Measurements from ENCODE around the gene ZBTB40.

The ZBTB40 gene

GRCh38 chr1:22418312-22418711 lies 33.3 kb upstream of the ZBTB40 start:
- DNase-seq (ENCODE audit: low read depth, low spot score) = no peak
- Histone ChIP-seq H3K9ac (ENCODE audit: insufficient read length) (no peak overlapping the region), H3K9me3 (ENCODE audit: low read depth, low read length) (no peaks in the 10 kb centered on the region), H3K36me3 (ENCODE audit: insufficient read depth, low read length) (no peaks in the 10 kb centered on the region), H3K27ac (no peak overlapping the region), H3K4me3 (no peak overlapping the region)
- no peak for TF ChIP-seq POLR2AphosphoS5 (IDR thresholded peaks at IDR 0.05; ENCODE audit: borderline replicate concordance, low read depth, low read length)

- H3K4me3 ChIP-seq = no peak overlapping the region
- no peak for TF ChIP-seq POLR2AphosphoS5 (IDR thresholded peaks at IDR 0.05; ENCODE audit: borderline replicate concordance, low read depth, low read length)
- no peak for TF ChIP-seq FOXP2 (optimal IDR thresholded peaks at IDR 0.05; ENCODE audit: control extremely low read depth, extremely low read length, insufficient read depth)
- no peak for TF ChIP-seq EZH2 (IDR thresholded peaks at IDR 0.05)
- no peak overlapping the region for H3K9ac ChIP-seq (ENCODE audit: insufficient read length)
- no peak overlapping the region for H3K27ac ChIP-seq
- no peaks in the 10 kb centered on the region for H3K36me3 ChIP-seq (ENCODE audit: insufficient read depth, low read length)
- no peak for DNase-seq (ENCODE audit: low read depth, low spot score)
- no peaks in the 10 kb centered on the region for H3K9me3 ChIP-seq (ENCODE audit: low read depth, low read length)
Measured at GRCh38 chr1:22418933-22419382, 32.7 kb upstream of the ZBTB40 start.

- no peak for DNase-seq (ENCODE audit: low read depth, low spot score)
- Histone ChIP-seq H3K9me3 (ENCODE audit: low read depth, low read length) (no peaks in the 10 kb centered on the region), H3K9ac (ENCODE audit: insufficient read length) (no peak overlapping the region), H3K27ac (no peak overlapping the region), H3K36me3 (ENCODE audit: insufficient read depth, low read length) (no peaks in the 10 kb centered on the region), H3K4me3 (no peak overlapping the region)
- TF ChIP-seq EZH2 (IDR thresholded peaks at IDR 0.05) (no peak), POLR2AphosphoS5 (IDR thresholded peaks at IDR 0.05; ENCODE audit: borderline replicate concordance, low read depth, low read length) (no peak)
Measured at GRCh38 chr1:22420455-22421053, 31.1 kb upstream of the ZBTB40 start.

DNA sequence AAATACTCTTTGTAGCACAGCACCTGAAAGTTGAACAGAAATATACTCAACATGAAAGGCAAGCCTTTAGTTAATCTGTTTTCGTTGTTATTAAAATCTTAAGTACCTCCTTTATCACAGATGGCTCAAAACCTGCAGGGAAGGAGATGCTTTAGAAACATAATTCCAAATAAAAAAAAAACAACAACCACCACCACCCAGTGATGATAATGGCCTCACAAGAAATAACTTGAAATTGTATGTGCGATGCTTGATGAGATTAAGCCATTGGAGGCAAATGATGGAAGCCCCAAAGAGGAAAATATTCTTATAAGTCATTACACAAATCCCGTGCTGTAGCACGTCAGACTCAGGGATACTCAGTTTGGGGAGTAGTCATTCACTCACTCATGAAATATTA lies 24.9 kb upstream of the ZBTB40 start:
- TF ChIP-seq POLR2AphosphoS5 (IDR thresholded peaks at IDR 0.05; ENCODE audit: borderline replicate concordance, low read depth, low read length) (no peak), EZH2 (IDR thresholded peaks at IDR 0.05) (no peak), FOXP2 (optimal IDR thresholded peaks at IDR 0.05; ENCODE audit: control extremely low read depth, extremely low read length, insufficient read depth) (no peak)
- DNase-seq (ENCODE audit: low read depth, low spot score) = no peak
- Histone ChIP-seq H3K4me3 (no peak overlapping the region), H3K27ac (no peak overlapping the region), H3K9ac (ENCODE audit: insufficient read length) (no peak overlapping the region), H3K36me3 (ENCODE audit: insufficient read depth, low read length) (no peaks in the 10 kb centered on the region), H3K9me3 (ENCODE audit: low read depth, low read length) (no peaks in the 10 kb centered on the region)

GRCh38 chr1:22428672-22429071 lies 23.0 kb upstream of the ZBTB40 start:
- Histone ChIP-seq H3K4me3 (peak overlapping the region; percentile 55), H3K36me3 (ENCODE audit: insufficient read depth, low read length) (no peaks in the 10 kb centered on the region), H3K27ac (no peak overlapping the region), H3K9ac (ENCODE audit: insufficient read length) (no peak overlapping the region), H3K9me3 (ENCODE audit: low read depth, low read length) (no peaks in the 10 kb centered on the region)
- no peak for DNase-seq (ENCODE audit: low read depth, low spot score)
- TF ChIP-seq FOXP2 (optimal IDR thresholded peaks at IDR 0.05; ENCODE audit: control extremely low read depth, extremely low read length, insufficient read depth) (no peak), EZH2 (IDR thresholded peaks at IDR 0.05) (no peak), POLR2AphosphoS5 (IDR thresholded peaks at IDR 0.05; ENCODE audit: borderline replicate concordance, low read depth, low read length) (no peak)

GRCh38 chr1:22431965-22432364 lies 19.7 kb upstream of the ZBTB40 start:
- no peak overlapping the region for H3K4me3 ChIP-seq
- no peaks in the 10 kb centered on the region for H3K36me3 ChIP-seq (ENCODE audit: insufficient read depth, low read length)
- no peak overlapping the region for H3K9ac ChIP-seq (ENCODE audit: insufficient read length)
- no peak overlapping the region for H3K27ac ChIP-seq
- DNase-seq (ENCODE audit: low read depth, low spot score) = no peak
- no peak for TF ChIP-seq FOXP2 (optimal IDR thresholded peaks at IDR 0.05; ENCODE audit: control extremely low read depth, extremely low read length, insufficient read depth)
- TF ChIP-seq POLR2AphosphoS5 (IDR thresholded peaks at IDR 0.05; ENCODE audit: borderline replicate concordance, low read depth, low read length) = no peak
- no peak for TF ChIP-seq EZH2 (IDR thresholded peaks at IDR 0.05)
- no peaks in the 10 kb centered on the region for H3K9me3 ChIP-seq (ENCODE audit: low read depth, low read length)

- H3K4me3 ChIP-seq = no peak overlapping the region
- H3K36me3 ChIP-seq (ENCODE audit: insufficient read depth, low read length) = no peaks in the 10 kb centered on the region
- no peak overlapping the region for H3K27ac ChIP-seq
- H3K9ac ChIP-seq (ENCODE audit: insufficient read length) = no peak overlapping the region
- TF ChIP-seq POLR2AphosphoS5 (IDR thresholded peaks at IDR 0.05; ENCODE audit: borderline replicate concordance, low read depth, low read length) (no peak), EZH2 (IDR thresholded peaks at IDR 0.05) (no peak), FOXP2 (optimal IDR thresholded peaks at IDR 0.05; ENCODE audit: control extremely low read depth, extremely low read length, insufficient read depth) (no peak)
- DNase-seq (ENCODE audit: low read depth, low spot score) = no peak
- H3K9me3 ChIP-seq (ENCODE audit: low read depth, low read length) = no peaks in the 10 kb centered on the region
Measured at GRCh38 chr1:22434717-22435116, 16.9 kb upstream of the ZBTB40 start.

DNA sequence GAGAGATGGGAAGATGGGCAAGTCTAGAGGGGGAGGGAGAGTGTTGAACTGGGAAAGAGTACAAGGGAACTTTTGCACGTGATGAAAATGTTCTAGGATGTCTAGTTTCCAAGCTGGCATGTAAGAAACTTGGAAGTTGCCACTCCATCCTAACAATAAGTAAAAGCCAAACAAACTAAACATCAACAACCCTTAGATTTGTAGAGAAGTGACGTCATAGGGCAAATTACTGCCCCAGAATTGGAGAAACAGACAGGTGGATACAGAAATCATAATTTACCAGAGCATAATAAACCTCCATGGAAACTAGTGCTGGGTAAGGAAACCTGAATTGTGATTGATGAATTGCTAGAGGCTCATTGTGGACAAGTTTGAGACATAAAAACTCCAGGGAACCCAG lies 14.7 kb upstream of the ZBTB40 start:
- H3K36me3 ChIP-seq (ENCODE audit: insufficient read depth, low read length) = no peaks in the 10 kb centered on the region
- TF ChIP-seq FOXP2 (optimal IDR thresholded peaks at IDR 0.05; ENCODE audit: control extremely low read depth, extremely low read length, insufficient read depth) (no peak), POLR2AphosphoS5 (IDR thresholded peaks at IDR 0.05; ENCODE audit: borderline replicate concordance, low read depth, low read length) (no peak), EZH2 (IDR thresholded peaks at IDR 0.05) (no peak)
- no peak overlapping the region for H3K4me3 ChIP-seq
- H3K9ac ChIP-seq (ENCODE audit: insufficient read length) = no peak overlapping the region
- no peak for DNase-seq (ENCODE audit: low read depth, low spot score)
- peaks cover 8% of the 10 kb centered on the region; the same call in 1 of the 2 replicates for H3K9me3 ChIP-seq (ENCODE audit: low read depth, low read length)
- no peak overlapping the region for H3K27ac ChIP-seq

DNA sequence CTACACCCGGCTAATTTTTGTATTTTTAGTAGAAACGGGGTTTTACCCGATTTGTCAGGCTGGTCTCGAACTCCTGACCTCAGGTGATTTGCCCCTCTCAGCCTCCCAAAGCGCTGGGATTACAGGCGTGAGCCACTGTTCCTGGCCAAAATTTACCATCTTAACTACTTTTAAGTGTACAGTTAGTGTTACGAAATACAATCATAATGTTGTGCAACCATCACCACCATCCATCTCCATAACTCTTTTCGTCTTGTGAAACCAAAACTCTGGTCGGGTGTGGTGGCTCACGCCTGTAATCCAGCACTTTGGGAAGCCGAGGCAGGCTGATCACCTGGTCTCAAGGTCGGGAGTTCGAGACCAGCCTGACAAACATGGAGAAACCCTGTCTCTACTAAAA lies 14.1 kb upstream of the ZBTB40 start:
- Histone ChIP-seq H3K36me3 (ENCODE audit: insufficient read depth, low read length) (no peaks in the 10 kb centered on the region), H3K4me3 (no peak overlapping the region), H3K9me3 (ENCODE audit: low read depth, low read length) (peaks cover 8% of the 10 kb centered on the region; the same call in 1 of the 2 replicates), H3K27ac (no peak overlapping the region), H3K9ac (ENCODE audit: insufficient read length) (no peak overlapping the region)
- no peak for DNase-seq (ENCODE audit: low read depth, low spot score)
- TF ChIP-seq EZH2 (IDR thresholded peaks at IDR 0.05) = no peak

Measured in SK-N-MC (cell line).